Right lobe of liver (tissue), 4 donors: ENCODE data around the gene QSER1.

Source experiments
- POLR2A ChIP-seq: fragments of 450-650 bp; IDR thresholded peaks from one replicate; pipeline ENCODE4 v1.6.1; 2017; ENCODE audit warnings: antibody characterized with exemption, mild to moderate bottlenecking
- TF ChIP-seq, protein P1 (sequence below), 4 donors: fragments of 200-600 bp in 3 of 4; fragments of 450-650 bp in 1 of 4; IDR thresholded peaks; one replicate each; pipeline versions ENCODE4 v1.5.1 to v1.8.0; 2016 to 2022; ENCODE audit warnings: antibody characterized with exemption in 4 of 4, mild to moderate bottlenecking in 2 of 4
- donor health status: DM: no; HTN: no; CAD: no.
- donor health status: DM: no; HTN: no; CAD: no.
- donor health status: DM: no; HTN: yes; CAD: no.

DNA sequence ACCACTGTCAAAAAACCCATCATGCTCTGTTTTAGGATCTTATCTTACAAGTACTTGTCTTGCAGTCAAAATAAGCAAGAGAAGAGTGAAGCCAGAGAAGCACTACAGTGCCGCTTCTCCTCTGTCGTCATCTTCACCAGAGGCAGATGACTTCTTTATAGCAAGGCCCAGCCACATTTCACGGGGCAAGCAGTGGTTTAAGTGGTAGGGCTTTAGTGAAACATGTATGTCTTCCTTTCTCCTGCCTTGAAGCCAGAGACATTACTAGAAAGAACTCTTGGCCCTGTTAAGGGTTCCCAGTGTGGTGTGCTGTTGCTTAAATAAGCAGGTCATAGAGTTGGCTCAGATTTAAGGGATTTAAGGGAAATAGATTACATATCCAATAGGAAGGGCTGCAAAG, 80.2 kb downstream of the QSER1 start:
- TF ChIP-seq, protein P1, sequence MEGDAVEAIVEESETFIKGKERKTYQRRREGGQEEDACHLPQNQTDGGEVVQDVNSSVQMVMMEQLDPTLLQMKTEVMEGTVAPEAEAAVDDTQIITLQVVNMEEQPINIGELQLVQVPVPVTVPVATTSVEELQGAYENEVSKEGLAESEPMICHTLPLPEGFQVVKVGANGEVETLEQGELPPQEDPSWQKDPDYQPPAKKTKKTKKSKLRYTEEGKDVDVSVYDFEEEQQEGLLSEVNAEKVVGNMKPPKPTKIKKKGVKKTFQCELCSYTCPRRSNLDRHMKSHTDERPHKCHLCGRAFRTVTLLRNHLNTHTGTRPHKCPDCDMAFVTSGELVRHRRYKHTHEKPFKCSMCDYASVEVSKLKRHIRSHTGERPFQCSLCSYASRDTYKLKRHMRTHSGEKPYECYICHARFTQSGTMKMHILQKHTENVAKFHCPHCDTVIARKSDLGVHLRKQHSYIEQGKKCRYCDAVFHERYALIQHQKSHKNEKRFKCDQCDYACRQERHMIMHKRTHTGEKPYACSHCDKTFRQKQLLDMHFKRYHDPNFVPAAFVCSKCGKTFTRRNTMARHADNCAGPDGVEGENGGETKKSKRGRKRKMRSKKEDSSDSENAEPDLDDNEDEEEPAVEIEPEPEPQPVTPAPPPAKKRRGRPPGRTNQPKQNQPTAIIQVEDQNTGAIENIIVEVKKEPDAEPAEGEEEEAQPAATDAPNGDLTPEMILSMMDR (IDR thresholded peaks at IDR 0.05) = no peak
- TF ChIP-seq POLR2A = no peak
